CD4-positive, alpha-beta T cell treated with Interleukin-17A for 1 hour (primary cell): Measurements from ENCODE around the gene DNAAF2.

Source experiments
- DNase-seq: peaks from one replicate; pipeline ENCODE4 v3.0.0-alpha.2; 2020

DNAAF2 gene

DNA sequence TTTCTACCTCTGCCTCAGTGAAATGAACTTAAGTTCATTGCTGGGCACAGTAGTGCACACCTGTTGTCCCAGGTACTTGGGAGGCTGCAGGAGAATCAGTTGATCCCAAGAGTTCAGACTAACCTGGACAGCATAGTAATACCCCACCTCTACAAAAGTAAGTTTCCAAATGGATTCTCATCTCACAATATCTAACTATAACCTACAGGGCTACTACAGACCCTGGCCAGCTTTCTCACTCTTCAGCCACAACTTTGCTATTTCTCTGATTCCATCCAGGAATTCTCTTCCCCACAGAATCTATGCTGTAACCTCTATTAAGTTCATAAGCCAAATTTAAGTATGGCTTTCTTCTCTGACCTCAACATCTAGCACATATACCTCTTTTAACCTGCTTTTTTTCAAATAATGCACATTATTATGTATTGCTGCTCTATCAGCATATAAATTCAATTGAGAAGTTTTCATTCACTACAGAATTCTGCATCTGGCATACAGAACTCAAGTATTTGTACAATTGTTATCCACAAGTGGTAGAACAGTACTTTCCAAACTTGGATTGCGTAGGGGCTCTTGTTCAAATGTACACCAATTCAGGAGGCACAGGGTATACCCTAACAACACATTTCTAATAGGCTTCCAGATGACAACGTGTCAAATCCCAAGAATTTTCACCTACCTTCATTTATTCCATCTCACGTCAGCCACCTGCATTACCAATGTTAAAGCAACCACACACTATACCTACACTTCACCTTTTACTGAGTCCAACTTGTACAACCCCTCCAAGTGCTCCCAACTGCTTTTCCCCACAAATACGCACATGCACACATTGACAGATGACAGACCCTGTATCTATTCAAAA is 52.7 kb downstream of the DNAAF2 start:
- no peak for DNase-seq

- no peak for DNase-seq
Measured at GRCh38 chr14:49581209-49582112, 53.6 kb downstream of the DNAAF2 start.

DNA sequence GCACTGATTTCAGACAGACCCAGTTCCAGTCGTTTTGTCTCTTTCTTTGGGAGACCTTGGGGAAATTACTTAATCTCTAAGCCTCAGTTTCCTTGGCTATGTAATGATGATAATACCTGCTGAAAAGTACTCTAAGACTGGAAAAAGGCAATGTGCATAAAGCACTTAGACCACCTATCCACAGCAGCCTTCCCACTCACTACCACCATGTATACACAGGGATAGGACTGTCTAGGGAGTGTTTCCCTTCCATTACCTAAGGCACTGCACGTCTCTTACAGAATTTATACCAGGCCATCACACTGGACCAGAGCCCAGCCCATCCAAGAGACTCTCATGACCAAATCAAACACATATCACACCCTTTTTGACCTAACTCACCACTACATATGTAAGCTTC is 55.2 kb downstream of the DNAAF2 start:
- DNase-seq, result no peak

GRCh38 chr14:49578141-49578540 is 56.9 kb downstream of the DNAAF2 start:
- no peak for DNase-seq
